Measurements from ENCODE around the gene PTCD2. TPM values are rescaled to one million over a fixed set of nuclear protein-coding genes. Genes with fewer than 3 reads are reported as not detected.

Gene PTCD2
- total and polyA plus RNA-seq, 2 of the 8 experiments (the other 6 are each of a cell fraction or from before 2014, with no cell fraction given), result 7.3 to 15.4 TPM

DNA sequence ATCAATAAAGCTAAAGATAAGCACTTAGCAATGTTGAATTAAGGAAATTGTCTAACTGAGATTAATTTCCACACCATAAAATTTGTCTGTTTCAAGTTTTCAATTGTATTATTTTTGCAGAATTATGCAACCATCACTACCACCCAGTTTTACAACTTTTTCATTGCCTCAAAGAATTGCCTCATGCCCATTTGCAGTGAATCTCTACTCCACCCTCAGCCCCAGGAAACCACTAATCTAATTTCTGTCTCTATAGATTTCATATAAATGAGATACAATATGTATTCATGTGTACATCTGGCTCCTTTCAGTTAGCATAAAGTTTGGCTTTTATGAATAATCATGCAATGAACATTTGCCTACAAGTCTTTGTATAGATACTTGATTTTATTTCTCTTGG is 72.9 kb downstream of the PTCD2 start:
- H2BK20ac ChIP-seq (ENCODE audit: low read length), result no peak overlapping the region
- no peak overlapping the region for H4K91ac ChIP-seq (replicated peaks; ENCODE audit: insufficient read length, low read length)
- no peak overlapping the region for H4K8ac ChIP-seq (ENCODE audit: extremely low read depth, insufficient read depth, low read length)
- no peak overlapping the region for H2BK5ac ChIP-seq (ENCODE audit: low read depth, low read length)
- POLR2A ChIA-PET (ENCODE audit: partially characterized antibody), result no interaction called here
- no peak overlapping the region for H3K4me2 ChIP-seq (ENCODE audit: insufficient read depth in 1 of 2, low read depth in 2 of 2, low read length in 2 of 2)
- peaks cover 0 to 2% (median under 1%) of the 10 kb centered on the region in 4 experiments; a peak in 1 of 7 replicates for H3K4me1 ChIP-seq (replicated peaks in 1 of 4; ENCODE audit: control insufficient read depth in 3 of 4, insufficient read depth in 4 of 4, low read length in 3 of 4)
- no peak overlapping the region for H3K56ac ChIP-seq (replicated peaks; ENCODE audit: insufficient read length, low read depth, low read length)
- no peak overlapping the region for H3K14ac ChIP-seq (ENCODE audit: insufficient read length)
- no peak overlapping the region for H3K9ac ChIP-seq (replicated peaks in 1 of 4; ENCODE audit: extremely low read depth in 1 of 4, low read depth in 3 of 4, low read length in 3 of 4)
- no peak overlapping the region for H3K4ac ChIP-seq (replicated peaks; ENCODE audit: insufficient read length, low read depth, low read length)
- FAIRE-seq (no peak), DNase-seq (ENCODE audit: low read depth in 1 of 2, low spot score in 2 of 2) (no peak)
- no peak overlapping the region for H3K18ac ChIP-seq (ENCODE audit: extremely low read depth, low read length)
- no peak overlapping the region for H3K23ac ChIP-seq (ENCODE audit: insufficient read length)
- no peaks in the 10 kb centered on the region for H3K36me3 ChIP-seq (ENCODE audit: control insufficient read depth in 2 of 4, insufficient read depth in 4 of 4, low read length in 3 of 4)
- H2BK15ac ChIP-seq (ENCODE audit: low read length), result no peak overlapping the region
- H3K23me2 ChIP-seq (ENCODE audit: low read depth, low read length), result no peaks in the 10 kb centered on the region
- no peak overlapping the region for H2BK120ac ChIP-seq (replicated peaks; ENCODE audit: low read depth, low read length)
- H4K20me1 ChIP-seq (replicated peaks in 1 of 2; ENCODE audit: control insufficient read depth in 1 of 2, insufficient read depth in 2 of 2, low read length in 2 of 2), result no peaks in the 10 kb centered on the region
- H2AK5ac ChIP-seq (ENCODE audit: low read depth, low read length), result no peak overlapping the region
- H3K9me3 ChIP-seq (ENCODE audit: insufficient read depth in 2 of 2, low read depth in 1 of 2, low read length in 1 of 2), result no peaks in the 10 kb centered on the region
- no peaks in the 10 kb centered on the region for H3K79me2 ChIP-seq (ENCODE audit: control insufficient read depth in 1 of 2, insufficient read depth in 2 of 2, low read length in 2 of 2)
- no peak overlapping the region for H2BK12ac ChIP-seq (ENCODE audit: low read depth, low read length)
- H4K5ac ChIP-seq (ENCODE audit: insufficient read length, low read depth, low read length), result no peak overlapping the region
- H3K4me3 ChIP-seq (ENCODE audit: extremely low read depth in 1 of 4, insufficient read depth in 2 of 4, low read depth in 3 of 4, low read length in 4 of 4), result no peak overlapping the region
- TF ChIP-seq SRF (IDR thresholded peaks at IDR 0.05; ENCODE audit: low read depth, low read length) (no peak), POLR2AphosphoS5 (IDR thresholded peaks at IDR 0.05; ENCODE audit: low read depth, low read length) (no peak), RAD21 (IDR thresholded peaks at IDR 0.05 in 1 of 2, conservative IDR thresholded peaks at IDR 0.05 in 1 of 2; ENCODE audit: low read depth in 2 of 2, low read length in 2 of 2) (no peak), RNF2 (IDR thresholded peaks at IDR 0.05; ENCODE audit: borderline replicate concordance, low read depth, low read length, missing control alignments, poor library complexity, severe bottlenecking) (no peak), SIX5 (IDR thresholded peaks at IDR 0.05; ENCODE audit: low read depth, low read length) (no peak), SP4 (IDR thresholded peaks at IDR 0.05; ENCODE audit: low read length) (no peak), TAF7 (optimal IDR thresholded peaks at IDR 0.05; ENCODE audit: borderline replicate concordance, low read depth, low read length) (no peak), CREB1 (IDR thresholded peaks at IDR 0.05) (no peak)
- TF ChIP-seq, protein P1, sequence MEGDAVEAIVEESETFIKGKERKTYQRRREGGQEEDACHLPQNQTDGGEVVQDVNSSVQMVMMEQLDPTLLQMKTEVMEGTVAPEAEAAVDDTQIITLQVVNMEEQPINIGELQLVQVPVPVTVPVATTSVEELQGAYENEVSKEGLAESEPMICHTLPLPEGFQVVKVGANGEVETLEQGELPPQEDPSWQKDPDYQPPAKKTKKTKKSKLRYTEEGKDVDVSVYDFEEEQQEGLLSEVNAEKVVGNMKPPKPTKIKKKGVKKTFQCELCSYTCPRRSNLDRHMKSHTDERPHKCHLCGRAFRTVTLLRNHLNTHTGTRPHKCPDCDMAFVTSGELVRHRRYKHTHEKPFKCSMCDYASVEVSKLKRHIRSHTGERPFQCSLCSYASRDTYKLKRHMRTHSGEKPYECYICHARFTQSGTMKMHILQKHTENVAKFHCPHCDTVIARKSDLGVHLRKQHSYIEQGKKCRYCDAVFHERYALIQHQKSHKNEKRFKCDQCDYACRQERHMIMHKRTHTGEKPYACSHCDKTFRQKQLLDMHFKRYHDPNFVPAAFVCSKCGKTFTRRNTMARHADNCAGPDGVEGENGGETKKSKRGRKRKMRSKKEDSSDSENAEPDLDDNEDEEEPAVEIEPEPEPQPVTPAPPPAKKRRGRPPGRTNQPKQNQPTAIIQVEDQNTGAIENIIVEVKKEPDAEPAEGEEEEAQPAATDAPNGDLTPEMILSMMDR (IDR thresholded peaks at IDR 0.05; ENCODE audit: control extremely low read depth in 1 of 3, insufficient read depth in 1 of 3, low read depth in 1 of 3, low read length in 3 of 3), result no peak
- H3K79me1 ChIP-seq (ENCODE audit: low read depth, low read length), result no peaks in the 10 kb centered on the region
- H2AFZ ChIP-seq (ENCODE audit: low read length), result no peak overlapping the region
- H3K27ac ChIP-seq (ENCODE audit: low read depth, low read length), result no peak overlapping the region
- H3K27me3 ChIP-seq (replicated peaks in 1 of 4; ENCODE audit: control insufficient read depth in 3 of 4, extremely low read depth in 1 of 4, insufficient read depth in 3 of 4, low read length in 3 of 4), result no peaks in the 10 kb centered on the region
- CTCF ChIA-PET (ENCODE audit: partially characterized antibody), result interaction anchor here (10.2 kb wide), 1 partner anchor 11 kb away, joined by 68 read pairs; no protein-coding TSS in a partner anchor

Data from H1 (cell line).